Glomerular visceral epithelial cell (primary cell): Measurements from ENCODE around the gene ZNF775.

Source experiments
- DNase-seq: peaks from one replicate; pipeline ENCODE4 v3.0.0-alpha.2; 2016; ENCODE audit errors: extremely low spot score

Gene ZNF775

DNA sequence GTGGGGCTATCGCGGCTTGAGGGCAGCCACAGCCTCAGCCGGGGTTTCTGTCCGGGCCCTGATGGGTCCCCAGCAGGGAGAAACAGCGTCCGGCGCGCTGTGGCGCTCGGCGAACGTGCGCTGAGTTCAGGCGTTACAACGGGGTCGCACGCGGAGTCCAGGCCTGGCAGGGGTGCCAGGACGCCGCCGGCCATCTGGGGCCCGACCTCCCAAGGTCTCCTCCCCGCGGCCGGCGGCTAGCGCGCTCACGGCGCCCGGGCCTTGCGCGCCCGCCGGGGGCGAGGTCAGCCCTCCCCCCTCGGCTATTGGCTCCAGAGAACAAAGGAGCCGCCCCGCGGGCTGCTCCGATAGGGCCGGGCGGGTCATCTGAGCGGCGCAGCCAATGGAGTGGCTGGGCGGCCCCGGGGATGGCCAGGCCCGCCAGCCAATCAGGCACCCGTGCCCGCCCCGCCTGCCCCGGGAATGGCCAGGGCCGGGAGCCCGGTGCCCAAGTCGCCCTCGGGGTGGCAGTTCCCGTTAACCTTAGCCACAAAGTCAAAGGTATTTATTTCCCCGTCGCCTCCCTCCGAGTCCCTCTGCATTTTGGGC, at the start of gene ZNF775:
Gene ZNF775, plus strand, starts transcription at position 478 of the 588 bp plus-strand sequence. CDS start 9,141 bp downstream, outside the sequence.
- DNase-seq: peak; percentile 96

DNA sequence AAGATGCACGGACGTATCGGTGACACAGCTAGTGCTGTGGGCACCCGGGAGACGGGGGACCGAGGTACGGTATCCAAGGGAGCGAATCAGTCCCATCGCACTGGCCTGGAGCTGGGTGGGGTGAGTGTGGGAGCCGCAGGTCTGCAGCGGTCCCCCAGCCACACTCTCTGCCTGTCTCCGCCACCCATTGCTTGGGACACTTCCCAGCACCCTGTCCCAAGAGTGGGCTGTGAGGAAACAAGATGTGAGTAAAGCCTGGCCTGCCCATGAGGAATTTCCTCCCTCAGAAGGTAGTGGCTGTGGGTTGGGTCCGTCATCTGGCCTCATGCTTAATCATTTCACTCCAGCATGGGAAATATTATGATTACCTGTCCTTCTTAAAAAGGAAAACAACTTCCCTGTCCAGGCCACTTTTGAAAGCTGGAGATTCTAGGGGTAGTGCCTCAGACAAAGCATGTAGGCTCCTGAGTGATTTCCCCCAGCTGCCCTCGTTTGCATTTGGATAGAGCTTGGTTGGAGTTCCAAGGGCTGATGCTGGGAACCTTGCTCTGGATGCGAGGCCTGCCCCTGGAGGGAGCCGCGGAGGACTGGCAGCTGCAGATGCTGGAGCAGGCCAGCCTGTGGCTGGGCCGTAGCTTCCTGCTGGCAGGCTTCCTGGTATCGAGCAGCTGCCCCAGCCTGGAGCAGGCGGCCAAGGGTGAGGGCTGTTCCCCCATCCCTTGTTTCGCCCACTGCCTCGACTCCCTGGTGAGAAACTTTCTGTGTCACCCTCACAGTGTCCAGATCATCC, 49.6 kb upstream of the ZNF775 start:
- DNase-seq: no peak

DNA sequence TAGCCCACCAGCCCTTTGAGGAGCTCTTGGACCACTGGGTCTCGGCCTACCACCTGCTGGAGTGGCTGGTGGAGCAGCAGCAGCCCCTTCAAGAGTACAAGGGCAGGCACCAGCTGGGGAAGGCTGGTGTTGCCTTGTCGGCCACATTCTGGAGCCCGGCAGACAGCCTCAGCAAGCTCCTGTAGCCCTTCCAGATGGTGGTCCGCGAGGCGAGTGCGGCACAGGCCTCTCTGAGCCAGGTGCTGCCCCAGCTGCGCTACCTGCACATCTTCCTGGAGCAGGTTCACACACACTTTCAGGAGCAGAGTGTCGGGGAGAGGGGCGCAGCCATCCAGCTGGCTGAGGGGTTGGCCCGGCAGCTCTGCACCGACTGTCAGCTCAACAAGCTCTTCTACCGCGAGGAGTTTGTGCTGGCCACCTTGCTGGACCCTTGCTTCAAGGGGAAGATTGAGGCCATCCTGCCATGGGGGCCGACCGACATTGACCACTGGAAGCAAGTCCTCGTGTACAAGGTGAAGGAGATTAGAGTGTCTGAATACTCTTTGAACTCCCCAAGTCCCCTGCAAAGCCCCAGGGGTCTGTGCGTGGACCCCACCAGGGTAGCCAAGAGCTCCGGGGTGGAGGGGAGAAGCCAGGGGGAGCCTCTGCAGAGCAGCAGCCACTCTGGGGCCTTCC, 48.8 kb upstream of the ZNF775 start:
- no peak for DNase-seq

DNA sequence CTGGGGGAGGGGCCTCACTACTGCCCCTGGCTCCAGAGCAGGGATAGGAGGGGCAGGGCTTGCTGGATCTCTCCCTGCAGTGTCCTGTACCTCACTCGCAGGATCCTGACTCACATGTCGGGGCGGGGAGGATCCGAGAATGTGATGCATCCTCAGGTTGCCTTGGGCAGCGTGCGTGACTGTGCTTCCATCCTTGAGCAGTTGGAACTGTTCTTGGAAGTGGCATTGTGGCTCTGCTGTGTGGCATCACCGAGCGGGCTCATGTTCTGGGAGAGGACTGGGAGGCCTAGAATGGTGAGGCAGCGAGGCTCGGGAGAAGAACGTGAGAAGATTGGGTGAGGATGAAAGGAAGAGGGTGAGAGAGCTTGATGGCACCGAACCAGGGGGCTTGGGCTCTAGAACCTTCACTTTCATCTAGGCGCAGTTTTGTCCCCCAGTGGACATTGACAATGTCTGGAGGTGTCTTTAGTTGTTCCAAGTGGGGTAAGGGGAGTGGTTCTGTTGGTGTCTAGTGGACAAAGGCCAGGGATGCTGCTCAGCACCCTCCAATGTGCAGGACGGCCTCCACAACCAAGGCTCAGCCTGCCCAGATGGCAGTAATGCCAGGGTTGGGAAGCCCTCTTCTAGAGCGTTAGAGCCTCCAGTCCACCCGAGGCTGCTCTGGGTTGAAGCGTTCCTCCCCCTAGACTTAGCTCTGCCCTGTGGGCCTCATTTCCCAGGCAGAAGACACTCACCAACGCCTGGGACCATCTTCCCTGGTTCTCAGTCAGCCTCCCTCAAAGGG, 46.1 kb upstream of the ZNF775 start:
- DNase-seq: no peak

DNA sequence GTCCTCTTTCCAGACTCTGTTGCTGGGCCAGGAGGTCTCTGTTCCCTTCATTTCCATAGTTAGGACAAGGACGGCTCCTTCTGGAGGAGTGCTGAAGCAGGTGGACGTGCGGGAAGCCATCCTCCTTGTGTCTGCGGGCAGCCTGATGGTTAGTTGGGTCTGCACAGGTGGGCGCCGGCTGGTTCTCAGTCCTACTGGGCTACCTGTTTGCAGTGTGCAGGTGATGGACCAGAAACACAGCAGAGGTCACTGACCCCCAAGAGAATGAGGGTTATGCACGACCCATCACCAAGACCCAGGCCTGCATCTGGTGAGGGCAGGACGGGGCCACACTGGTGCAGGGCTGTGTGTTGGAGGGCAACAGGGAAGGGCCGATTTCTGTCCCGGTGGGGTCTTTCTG, 45.5 kb upstream of the ZNF775 start:
- no peak for DNase-seq

DNA sequence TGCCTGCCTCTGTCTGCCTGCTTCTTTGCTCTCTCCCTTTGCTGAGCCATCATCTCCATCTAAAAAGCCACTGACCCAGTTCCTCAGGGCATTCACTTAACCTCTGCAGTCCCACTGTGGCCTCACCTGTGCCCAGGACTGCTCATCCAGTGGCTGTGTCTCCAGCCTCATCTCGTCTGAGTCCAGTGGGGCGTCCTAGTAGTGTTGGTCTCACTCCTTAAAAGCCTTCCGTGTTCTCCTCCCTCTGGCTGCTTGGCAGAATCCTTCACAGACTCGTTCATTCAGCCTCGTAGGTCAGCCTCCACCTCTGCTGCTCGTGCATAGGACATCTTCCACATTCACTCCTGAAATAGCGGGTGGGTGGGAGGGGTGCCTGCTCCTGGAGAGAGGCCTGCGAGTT, 45.0 kb upstream of the ZNF775 start:
- DNase-seq: no peak

DNA sequence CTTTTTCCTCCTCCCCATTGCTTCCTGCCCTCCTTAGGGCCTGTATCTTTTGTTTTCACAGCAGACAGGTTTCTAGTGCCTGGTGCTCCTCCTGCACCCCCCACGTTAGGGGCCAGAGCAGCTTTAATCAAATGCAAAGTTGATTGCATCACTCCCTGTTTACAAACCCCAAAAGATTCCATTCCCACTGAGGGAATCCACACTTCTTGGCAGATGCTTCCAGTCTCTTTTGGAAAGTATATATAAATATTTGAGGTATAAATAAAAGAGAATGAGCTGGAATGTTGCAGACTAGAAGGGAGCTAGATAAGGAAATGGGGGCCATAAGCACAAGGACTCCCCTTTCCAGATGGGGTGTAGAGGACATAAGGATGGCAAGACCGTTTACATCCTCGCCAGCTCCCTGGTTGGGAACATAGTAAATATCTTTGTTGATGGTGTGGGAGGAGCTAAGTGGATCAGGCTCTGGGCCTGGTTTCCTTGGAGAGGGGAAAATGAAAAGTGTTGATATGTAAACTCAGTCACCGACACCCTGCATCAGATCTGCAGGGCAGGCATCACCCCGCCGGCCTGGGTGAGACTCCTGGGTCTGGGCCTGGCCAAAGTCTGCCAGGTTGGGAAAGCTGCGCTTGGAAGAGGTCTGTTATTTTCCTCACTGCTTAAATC, 43.9 kb upstream of the ZNF775 start:
- no peak for DNase-seq

DNA sequence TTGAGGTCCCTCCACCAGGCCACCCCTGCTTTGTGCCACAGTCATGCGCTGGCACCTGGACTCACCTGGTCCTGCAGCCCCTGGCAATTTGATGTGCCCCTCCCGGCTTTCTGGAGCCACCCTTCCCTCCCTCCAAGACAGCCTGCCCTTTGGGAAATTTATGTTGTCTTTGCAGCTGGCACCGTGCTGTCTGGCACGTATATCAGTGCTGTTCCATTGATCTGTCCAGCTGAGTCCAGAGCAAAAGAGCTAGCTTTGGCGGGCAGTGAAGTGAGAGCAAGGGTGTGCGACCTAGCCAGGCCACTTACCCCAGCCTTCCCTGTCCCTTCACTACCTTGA, 43.4 kb upstream of the ZNF775 start:
- no peak for DNase-seq

DNA sequence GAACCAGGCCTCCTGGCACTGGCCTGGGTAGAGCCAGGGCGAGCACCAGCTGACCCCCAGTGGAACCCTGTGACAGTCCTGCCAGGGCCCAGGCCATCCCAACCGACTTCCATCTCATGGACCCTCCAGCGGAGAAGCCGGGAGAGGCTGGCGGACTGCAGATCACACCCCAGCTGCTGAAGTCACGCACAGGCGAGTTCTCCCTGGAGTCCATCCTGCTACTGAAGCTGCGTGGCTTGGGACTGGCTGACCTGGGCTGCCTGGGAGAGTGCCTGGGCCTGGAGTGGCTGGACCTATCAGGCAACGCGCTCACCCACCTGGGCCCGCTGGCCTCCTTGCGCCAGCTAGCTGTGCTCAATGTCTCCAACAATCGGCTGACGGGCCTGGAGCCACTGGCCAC, 42.4 kb upstream of the ZNF775 start:
- no peak for DNase-seq

DNA sequence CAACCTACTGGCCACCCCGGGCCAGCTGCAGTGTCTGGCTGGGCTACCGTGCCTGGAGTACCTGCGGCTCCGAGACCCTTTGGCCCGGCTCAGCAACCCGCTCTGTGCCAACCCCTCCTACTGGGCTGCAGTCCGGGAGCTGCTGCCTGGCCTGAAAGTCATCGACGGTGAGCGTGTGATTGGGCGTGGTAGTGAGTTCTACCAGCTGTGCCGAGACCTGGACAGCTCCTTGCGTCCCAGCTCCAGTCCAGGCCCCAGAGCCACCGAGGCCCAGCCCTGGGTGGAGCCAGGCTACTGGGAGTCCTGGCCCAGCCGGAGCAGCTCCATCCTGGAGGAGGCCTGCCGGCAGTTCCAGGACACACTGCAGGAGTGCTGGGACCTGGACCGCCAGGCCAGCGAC, 42.0 kb upstream of the ZNF775 start:
- no peak for DNase-seq

DNA sequence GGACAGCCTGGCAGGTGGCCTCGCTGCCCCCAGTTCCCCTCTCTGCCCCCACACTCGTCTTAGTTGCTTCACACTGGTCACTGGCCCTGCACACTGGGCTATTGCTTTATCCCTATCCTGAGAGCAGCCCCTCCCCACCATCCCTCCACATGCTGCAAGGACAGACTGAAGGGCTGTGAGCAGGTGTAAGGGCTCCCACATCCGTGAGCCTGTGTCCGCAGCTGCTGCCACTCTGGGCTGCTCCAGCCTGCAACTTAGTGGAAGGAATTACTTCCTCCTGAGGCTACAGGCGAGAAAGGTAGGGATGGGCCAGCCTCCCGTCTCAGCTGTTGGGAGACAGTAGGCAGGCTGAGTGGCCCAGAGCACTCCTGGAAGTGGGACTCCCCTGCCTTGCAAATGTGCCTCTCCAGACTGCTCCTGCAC, 41.5 kb upstream of the ZNF775 start:
- no peak for DNase-seq

DNA sequence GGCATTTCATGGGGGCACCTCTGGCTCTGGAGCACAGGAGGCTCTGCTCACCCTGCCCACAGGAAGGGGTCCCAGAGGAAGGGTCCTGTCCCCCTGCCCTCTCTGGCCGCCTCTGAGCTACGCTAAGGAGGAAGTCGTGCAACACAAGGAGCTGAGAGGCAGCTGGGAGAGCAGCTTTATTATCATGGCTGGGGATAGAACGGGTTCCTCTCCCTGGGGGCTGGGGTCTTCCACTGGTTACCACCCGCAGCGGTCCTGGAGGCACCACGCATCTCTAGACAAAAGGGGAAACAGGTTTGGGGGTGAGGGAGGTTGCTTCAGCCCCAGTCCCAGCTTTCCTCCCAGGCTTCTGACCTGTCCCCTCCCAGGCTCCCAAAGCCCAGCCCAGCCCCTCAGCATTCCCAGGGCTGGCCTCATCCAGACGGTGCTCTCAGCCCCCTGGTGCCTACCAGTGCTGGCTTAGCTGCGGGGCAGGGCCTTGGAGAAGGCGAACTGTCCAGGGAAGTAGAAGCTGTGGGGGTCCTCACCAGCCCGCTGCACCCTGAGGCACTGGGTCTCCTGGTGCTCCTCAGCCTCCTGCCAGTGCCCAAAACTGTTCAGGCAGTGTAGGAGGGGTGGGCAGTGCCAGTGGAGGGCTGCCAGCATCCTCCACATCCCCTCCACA, 40.8 kb upstream of the ZNF775 start:
- no peak for DNase-seq

DNA sequence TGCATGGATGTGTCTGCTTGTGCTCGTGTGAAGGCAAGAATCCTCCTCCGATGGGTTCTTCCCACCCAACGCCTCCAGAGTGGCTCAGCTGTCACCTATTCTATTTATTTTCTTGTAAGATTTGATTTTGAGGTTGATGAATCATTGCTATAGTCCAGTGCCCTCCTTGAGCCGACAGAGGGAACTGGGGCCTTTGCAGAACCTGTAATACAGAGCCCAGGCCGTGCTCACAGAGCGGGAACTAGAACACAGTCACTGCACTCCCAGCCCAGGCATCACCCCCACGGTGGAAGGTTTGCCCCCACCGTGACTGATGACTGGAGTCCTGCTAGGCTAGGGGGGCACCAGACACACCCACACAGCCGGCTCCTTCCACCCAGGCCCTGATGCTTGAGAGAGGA, 39.7 kb upstream of the ZNF775 start:
- peak; percentile 90 for DNase-seq

DNA sequence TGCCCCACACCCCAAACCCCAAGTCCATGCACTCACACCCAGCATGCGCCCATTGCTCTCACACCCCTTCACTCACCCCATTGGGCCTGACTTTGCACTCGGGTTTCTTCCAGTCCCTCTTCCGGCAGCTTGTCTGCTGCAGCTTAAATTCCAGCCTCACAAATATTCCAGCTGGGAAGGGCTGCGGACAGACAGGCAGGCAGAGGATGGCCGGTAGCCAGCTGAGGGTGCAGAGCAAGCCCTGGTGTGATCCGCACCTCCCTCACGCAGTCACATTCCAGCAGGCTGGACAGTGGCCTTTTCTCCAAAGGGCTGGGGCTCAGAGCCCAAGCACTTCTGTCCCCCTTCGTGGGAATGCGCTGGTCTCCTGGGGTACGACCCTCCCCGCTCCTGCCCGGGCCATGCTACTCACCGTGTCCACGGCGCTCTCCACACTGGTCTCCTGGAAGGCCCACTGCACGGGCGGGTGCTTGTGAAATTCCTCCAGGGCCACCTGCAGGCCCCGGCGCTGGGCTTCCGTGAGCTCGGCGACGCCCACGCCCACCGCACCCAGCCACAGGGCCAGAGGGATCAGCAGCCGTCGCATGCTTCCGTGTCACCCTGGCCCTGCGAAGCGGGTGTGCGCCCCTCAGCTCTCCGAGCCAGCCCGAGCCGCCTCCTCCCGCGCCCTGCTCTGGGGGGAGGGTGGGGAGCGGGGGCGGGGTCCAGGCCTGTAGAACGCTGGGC, 38.9 kb upstream of the ZNF775 start:
- DNase-seq: peak; percentile 85

DNA sequence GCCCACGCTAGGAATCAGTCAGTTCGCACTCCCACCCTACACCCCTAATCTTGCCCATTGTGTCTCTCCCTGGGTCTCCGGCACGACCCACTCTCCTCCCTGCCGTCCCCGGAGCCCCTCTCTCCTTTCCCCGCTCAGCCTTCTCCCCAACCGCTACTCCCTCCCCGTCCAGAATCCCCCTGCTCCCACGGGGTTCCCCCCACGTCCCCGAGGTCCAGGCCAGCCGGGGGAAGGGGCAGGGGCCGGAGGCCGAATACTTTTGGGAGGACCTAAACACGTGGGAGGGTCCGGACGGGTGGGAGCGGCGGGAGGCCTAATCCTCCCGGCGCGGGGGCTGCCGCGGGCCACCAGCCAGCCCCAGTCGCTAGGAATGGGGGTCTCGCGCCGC, 38.3 kb upstream of the ZNF775 start:
- DNase-seq: no peak

DNA sequence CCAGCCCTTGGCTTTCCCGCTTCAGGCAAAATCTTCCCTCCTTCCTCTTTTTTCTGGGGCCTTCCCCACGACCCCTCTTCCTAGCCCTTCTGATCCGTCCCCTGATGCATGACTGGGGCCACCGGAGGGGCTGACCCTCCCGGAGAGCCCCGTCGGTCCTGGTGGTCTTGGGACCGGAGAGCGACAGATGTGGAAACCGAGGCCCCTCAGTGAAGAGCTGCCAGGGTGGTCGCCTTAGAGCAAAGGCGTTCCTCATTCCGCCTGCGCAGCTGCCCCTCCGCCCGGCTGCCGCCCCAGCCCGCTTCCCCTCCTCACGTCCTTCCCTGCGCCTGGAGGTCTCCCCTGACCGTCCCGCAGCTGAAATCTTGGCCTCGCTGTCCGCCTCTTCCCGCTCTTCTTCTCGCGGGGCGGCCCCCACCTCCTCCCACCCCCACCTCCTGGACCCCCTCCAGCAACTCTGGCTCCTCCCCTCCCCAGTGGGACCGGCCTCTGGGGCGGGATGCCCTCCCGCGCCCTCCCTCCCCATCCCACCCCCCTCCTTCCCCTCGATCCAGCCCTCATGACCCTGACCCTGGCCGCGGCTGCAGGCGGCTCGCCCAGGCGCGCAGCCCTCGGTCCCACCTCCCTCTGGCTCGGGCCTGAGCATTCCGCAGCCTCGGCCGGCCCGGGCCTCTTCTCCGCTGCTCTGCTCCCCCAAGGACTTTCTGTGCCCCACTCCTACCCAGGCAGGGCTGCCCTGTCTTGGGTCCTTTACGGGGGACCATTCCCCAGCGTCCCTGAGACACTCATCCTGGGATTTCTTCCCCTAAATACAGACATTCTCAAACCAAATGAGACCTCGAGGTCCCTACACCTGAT, 37.6 kb upstream of the ZNF775 start, which contains the start of gene RARRES2:
Gene RARRES2, minus strand, starts transcription at position 367 of the 858 bp plus-strand sequence. CDS start 1,020 bp downstream, outside the sequence.
- DNase-seq: no peak

DNA sequence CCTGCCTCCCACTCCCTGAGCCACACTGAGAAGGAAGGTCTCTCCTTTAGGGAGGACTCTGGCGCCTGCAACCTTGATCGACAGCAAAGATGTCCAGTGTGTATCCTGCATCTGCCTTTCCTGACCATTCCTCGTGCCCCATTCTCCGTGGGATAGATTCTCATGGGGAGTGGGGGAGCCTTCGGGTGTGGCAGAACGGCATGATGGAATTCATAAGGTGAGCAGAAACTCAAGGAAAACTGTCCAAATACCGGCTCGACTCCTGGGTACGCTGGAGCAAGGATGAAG, 37.1 kb upstream of the ZNF775 start:
- no peak for DNase-seq

DNA sequence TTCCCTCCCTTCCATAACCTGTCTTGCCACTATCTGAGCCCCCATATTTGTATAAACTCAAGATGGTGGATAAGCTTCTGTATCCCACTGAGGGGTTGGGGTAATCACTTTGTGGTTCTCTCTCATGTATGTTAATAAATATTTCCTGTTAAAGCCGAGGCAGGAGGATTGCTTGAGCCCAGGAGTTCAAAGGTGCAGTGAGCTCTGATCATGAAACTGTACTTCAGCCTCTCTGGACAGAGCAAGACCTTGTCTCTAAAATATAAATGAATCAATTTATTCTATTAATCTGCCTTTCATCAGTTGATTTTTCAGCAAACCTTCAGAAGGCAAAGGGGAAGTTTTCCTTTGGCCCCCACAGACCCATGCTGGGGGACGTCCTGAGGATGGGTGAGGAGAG, 35.9 kb upstream of the ZNF775 start:
- DNase-seq: no peak

DNA sequence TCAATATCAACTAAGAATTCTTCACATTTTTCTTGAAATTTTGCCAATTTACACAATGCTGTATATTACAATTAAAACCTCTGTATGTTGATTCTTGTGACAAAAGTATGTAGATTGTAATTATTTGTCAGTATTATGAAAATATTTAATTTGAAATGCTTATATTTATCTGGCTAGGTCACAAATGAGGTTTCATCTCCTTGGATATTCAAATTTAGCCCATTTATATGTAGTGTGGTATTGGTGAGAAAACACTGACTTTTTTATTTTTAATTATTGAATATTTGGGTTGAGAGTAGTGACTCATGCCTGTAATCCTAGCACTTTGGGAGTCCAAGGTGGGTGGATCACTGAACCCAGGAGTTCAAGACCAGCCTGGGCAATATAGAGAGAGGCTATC, 34.8 kb upstream of the ZNF775 start:
- DNase-seq: no peak

DNA sequence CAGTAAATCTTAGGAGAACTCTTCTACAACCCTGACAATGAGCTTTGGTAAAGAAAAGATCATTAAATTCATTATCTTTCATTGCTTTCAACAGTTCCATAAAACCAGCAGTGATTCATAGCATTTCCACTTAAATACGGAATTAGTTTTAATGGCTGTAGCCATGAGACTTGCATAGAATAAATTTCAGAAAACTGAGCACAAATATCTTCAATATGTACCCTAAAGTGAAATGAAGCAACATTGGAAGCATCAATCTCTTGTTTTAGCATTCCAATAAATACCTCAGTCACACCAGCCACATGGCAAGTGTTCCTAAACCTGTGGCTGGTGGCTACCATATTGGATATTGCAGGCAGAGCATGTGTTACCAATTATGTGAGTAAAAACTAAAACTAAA, 34.1 kb upstream of the ZNF775 start:
- DNase-seq: no peak
